Inflammatory macrophage treated with lipopolysaccharide for 4 hours (primary cell): ENCODE data around the gene MEGF9.
"Not testable (repeated sequence)": the region's sequence is repeated elsewhere in the genome, so short reads cannot be mapped to it uniquely, and the experiment has no call there.

Experiments used
- DNase-seq: peaks from one replicate; pipeline ENCODE4 v3.0.0-alpha.2; 2020

MEGF9 gene

DNA sequence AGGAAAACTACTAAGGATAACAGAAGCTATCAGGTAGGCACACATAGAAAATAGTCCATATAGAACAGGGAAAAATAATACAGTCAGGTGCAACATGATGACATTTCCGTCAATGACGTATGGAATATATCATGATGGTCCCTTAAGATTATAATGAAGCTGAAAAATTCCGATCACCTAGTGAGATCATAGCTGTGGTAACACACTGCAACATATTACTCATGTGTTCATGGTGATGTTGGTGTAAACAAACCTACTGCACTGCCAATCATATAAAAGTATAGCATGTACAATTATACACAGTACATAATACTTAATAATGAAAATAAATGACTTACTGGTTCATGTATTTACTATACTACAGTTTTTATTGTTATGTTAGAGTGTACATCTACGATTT, 60.0 kb downstream of the MEGF9 start:
- DNase-seq, result peak; percentile 19

DNA sequence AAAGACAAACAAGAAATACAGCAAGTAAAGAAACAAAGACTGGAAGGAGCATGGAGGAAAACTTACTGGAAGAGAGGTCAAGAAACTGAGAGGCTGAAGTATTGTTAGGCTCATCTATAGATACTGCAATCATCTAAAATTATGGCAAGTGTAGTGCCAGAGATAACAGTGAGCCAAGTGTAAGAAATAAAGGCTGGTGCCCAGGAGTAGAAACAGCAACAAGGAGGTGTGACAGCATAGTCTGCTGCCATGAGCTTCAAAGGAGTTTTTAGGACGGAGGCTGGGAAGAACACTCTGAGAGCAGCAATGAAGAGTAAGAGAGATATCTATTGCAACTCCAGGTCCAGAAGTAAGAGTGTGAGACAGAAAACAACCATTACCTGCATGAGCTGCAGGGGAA, 60.5 kb downstream of the MEGF9 start:
- no peak for DNase-seq

DNA sequence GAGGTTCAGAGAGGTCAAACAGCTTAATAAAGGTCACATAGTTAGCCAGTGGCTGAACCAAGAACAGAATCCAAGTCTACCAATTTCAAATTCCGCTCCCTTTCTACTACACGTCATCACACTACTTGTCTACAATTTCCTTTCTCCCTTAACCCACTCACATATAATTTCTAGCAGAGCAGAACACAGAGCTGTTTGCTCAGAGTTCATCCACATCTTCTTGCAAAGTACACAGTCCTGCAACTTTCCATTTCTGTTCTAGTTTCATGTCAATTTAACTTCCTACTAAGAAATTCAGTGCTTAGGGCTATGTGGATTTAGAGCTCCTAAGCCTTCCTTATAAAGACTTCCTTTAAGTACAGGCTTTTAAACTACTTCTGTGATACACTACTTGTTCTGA, 61.3 kb downstream of the MEGF9 start:
- peak; percentile 71 for DNase-seq

DNA sequence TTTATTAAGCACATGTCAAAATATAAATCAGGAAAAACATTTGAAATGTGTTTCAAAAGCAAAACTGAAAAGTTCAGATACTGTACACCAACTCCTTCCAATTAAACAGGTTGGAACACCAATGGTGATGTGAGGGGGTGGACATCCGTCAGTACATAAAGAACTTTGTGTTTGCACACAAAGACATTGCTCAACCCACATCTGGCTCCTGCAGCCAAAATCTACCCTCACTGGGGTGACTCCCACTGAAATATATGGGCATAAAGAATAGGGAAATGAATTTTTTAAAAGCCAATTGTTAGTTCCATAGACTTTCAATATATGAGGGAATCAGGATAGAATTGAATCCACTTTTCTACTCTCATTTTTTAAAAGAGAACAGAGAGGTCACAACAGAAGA, 63.9 kb downstream of the MEGF9 start:
- DNase-seq, result peak; percentile 30

DNA sequence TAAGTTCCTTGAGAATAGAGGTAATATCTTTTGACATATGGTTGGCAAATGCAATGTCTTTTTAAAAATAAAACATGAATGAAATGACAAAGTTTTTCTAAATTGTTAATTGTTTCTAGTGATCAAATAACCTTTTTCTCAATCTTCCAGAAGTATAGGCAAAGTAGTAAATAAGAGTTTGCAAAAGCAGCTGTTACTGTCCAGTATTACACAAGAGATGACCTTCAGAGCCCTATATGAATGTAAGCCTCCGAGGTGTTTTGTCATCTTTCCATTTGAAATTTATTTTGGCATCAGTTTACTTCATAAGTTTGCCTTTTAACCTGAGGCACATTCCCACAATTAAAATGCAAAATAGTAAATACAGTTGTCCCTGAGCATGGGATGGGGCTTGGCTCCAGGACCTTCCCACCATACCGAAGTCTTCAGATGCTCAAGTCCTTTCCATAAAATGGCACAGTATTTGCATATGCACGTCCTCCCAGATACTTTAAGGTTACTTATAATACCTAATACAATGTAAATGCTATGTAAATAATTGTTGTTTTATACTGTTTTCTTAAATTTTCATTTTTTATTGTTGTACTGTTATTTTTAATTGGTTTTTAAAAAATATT, 65.6 kb downstream of the MEGF9 start:
- DNase-seq, result no peak

DNA sequence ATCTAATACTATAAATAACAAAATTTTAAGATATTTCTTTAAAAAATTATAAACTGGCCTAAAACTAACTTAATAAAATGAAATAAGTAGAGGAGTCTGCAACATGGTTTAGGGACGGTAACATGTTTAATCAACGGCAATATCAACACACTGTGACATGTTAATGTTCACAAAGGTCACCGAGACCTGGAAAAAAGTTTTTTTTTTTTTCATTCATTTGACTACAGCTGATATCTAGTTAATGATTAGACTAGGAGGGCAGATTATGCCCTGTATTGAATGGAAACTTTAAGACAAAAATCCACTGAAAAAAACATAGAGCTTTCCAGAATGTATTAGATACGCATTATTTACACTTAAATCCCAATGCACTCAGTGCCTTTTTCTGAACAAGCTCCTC, 67.3 kb downstream of the MEGF9 start:
- no peak for DNase-seq

DNA sequence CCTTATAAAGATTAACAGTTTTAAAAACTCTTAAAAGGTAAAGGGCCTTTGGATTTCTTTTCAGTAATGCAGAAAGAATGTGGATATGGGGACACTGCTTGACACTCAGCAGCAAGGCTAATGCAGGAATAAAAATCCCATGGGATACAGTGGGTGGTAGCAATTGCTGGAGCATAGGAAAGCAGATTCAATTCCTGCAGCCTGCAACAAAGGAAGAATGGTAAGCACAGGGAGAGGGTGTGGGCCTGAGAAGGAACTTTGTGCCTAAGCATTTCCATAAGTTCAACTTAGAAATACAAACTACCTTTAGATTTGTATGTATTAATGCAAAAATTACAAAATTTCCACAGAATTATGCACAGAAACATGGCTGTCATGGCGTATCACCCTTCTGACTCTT, 68.5 kb downstream of the MEGF9 start:
- no peak for DNase-seq

DNA sequence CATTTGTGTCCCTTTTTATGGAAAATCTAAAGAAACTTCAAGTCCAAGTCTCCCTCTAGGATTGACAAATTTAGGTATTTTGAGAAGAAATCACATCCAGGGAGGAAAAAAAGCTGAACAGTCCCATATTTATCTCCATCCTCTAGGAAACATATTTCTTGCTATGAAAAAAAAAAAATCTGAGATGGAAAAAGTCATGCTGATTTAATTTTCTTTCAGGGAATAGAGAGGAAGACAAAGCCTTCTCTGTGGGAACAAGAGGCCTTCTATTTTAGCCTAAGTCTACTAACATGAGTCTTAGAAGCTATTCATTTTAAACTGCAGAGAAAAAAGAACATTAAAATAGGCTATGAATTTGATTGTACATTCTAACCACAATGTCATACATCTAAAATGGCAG, 71.2 kb downstream of the MEGF9 start:
- no peak for DNase-seq

DNA sequence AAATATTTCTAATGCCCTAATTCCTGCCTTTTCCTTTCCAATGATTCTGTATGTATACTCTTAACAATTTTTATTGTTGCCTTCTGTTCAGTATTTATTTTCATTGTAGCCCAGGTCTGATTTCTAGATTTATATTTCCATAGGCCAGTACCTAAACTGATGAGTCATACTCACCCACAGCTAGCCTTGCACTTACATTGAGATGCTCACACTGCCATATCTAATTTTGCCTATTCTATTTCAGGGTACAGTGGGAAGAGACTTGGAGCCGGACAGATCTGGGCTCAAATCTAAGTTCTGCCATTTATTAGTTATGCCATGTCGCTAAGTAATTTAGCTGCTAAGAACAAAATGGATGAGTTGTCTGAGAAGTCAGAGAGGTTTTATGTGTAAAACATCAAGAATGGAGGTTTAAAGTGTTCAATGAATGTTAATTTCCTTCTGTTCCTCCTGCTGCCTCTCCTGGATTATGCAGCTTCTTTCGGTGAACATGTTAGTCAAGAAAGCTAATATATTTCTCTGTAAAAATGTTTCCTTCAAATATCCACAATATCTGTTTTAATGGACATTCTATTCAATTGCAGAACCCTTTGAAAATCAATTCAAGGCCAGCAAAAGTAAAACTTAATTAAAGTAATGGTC, 72.0 kb downstream of the MEGF9 start:
- no peak for DNase-seq

DNA sequence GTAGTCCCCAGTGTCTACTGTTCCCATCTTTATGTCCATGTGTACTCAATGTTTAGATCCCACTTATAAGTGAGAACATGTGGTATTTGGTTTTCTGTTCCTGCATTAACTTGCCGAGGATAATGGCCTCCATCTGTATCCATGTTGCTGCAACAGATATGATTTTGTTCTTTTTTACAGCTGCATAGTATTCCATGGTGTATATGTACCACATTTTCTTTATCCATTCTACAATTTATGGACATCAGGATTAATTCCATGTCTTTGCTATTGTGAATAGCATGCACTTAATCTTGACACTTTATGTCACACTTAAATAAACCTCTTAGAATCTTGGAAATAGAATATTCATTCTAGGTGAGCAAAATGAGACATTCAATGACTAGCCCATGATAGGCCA, 73.4 kb downstream of the MEGF9 start:
- not testable (repeated sequence) for DNase-seq

DNA sequence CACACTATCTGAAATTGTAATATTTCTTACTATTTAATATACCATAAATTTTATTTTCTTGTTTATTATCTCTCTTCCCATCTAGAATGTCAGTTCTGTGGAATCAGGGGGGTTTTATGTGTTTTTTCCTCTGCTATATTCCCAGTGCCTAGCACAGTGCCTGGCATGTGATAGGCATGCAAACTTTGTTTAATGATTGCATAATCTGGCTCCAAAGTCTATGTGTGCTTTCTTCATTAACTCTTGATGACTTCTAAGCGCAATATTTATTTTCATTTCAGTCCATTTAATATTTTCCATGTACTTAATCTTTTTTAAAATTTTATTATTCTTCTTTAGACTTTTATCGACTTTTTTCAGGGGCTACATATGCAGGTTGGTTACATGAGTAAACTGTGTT, 73.9 kb downstream of the MEGF9 start:
- no peak for DNase-seq

DNA sequence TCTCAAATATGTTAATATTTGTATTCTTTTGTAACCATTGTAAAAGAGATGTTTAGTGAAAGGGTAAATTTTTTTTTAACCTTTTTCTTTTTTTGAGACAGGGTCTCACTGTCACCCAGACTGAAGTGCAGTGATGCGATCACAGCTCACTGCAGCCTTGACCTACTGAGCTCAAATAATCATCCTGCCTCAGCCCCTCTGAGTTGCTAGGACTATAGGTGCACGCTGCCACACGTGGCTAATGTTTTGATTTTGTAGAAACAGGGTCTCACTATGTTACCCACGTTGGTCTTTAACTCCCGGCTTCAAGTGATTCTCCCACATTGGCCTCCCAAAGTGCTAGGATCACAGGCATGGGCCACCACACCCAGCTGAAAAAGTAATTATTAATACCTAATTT, 76.4 kb downstream of the MEGF9 start:
- DNase-seq, result no peak

DNA sequence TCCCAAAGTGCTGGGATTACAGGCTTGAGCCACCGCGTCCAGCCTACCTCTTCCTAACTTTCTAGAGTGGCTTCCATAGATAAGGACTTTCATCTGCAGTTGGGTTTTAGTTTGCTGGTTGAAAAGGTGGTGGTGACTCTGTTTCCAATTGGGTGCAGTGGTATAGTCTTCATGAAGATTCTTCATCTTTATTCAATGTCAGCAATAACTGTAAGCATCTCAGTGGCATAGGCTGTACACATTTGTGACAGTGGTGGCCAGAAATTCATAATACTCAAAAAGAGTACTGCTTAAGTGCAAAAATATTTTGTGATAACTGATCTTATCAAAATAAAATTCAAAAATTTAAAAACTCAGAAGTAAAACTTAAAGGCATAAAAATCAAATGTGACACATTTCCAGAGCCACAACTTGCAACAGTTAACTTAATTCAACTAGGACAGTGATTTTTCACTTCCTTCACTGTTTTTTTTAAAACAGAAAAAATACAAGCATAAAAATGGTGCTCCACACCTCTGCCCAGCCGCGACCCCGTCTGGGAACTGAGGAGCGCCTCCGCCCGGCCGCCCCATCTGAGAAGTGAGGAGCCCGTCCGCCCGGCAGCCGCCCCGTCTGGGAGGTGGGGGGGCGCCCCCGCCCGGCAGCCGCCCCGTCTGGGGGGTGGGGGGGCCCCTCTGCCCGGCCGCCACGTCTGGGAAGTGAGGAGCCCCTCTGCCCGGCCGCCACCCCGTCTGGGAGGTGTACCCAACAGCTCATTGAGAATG, 77.9 kb downstream of the MEGF9 start:
- DNase-seq, result no peak

DNA sequence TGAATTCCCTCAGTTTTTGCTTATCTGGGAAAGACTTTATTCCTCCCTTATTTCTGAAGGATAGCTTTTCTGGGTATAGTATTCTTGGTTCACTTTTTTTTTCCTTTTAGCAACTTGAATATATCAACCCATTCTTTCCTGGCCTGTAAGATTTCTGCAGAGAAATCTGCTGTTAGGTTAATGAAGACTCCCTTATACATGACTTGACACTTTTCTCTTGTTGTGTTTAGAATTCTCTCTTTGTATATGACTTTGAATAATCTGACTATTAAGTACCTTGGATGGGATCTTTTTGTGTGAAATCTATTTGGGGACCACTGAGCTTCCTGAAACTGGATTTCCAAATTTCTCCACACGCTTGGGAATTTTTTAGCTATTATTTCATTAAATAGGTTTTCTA, 79.3 kb downstream of the MEGF9 start:
- DNase-seq, result no peak

DNA sequence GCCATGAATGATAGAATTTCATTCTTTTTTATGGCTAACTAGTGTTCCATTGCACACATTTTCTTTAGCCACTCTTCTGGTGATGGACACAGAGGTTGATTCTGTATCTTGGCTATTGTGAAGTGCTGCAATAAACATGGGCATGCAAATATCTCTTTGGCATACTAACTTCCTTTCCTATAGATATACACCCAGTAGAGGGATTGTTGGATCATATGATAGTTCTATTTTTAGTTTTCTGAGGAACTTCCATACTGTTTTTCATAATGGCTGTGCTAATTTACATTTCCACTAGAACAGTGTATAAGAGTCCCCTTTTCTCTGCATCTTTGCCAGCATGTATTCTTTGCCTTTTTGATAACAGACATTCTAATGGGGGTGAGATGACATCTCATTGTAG, 83.9 kb downstream of the MEGF9 start:
- DNase-seq, result peak; percentile 56

DNA sequence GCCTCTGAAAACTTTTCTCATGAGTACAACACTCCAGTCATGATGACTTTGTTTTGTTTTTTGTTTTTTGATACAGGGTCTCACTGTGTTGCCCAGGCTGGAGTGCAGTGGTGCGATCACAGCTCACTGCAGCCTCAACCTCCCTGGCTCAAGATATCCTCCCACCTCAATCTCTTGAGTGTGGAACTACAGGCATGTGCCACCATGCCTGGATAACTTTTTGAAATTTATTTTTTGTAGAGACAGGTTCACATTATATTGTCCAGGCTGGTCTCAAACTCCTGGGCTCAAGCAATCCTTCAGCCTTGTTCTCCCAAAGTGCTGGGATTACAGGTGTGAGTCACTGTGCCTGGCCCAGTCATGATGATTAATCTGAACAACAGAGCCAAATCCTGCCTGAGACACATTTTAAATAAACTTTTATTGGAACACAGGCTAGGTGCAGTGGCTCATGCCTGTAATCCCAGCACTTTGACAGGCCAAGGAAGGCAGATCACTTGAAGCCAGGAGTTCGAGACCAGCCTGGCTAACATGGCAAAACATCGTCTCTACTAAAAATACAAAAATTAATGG, 85.3 kb downstream of the MEGF9 start:
- not testable (repeated sequence) for DNase-seq

DNA sequence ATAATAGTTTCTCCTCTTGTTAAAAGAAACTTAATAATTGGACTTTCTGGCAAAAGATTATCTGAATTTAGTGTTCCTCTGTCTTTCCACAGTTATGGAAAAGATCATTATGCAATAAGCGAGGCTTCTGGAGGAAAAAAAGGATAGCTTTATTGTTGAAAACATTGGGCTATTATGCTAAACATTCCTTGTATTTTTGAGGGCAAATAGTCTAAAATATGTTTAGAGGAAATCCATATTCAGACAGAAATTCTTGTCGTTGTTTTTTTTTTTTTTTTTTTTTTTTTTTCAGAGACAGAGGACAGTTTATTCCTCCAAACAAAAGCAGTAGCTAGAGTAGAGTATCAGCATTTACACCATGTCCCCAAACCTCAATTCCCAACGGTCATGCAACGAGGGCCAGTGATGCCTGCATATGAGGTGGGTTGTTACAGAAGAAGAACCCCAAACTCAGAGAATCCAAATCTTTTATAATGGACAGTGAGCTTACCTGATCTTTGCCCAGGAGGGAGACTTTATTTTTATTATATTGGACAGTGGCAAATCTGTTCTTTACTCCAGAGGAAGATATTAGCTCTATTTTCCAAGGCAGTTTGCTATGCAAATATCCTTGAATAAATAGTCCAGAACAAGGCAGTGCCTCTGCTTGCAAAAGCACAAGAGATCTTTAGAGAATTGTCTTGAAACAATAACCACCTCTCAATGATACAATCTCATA, 85.9 kb downstream of the MEGF9 start:
- DNase-seq, result no peak

DNA sequence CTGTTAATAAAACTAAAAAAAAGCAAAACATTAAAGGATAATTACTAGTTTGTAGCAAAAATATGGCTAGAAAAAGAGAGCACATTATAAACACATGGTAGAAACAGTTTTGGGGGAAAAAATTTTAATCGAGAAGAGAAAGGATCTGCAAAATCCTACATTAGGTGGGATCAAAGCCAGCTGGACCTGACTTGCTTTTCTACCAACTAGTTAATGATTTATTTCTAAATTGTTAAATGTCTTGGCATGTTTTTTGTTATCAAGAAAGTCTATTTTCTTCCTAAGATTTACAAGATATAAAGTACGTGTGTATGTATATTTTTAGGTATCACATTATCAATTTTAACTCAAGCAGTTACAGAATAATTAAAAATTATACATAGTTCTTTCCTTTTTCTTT, 87.2 kb downstream of the MEGF9 start:
- DNase-seq, result no peak

DNA sequence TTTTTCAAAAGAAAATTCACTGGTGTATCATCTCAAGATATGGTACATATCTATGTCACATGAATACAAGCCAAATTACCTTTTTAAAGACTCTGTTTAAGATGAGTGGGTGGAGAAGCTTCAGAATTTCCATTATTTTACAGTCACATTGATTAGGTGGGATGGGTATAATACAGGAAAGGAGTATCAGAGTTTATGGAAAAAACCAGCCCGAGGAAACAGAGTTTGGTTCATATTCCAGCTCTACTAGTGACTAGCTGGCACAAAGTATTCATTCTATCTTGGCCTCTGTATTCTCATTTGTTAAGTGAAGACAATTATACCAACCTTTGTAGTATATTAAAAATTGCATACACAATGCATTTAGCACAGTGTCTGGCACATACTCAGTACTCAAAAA, 87.8 kb downstream of the MEGF9 start:
- DNase-seq, result no peak

DNA sequence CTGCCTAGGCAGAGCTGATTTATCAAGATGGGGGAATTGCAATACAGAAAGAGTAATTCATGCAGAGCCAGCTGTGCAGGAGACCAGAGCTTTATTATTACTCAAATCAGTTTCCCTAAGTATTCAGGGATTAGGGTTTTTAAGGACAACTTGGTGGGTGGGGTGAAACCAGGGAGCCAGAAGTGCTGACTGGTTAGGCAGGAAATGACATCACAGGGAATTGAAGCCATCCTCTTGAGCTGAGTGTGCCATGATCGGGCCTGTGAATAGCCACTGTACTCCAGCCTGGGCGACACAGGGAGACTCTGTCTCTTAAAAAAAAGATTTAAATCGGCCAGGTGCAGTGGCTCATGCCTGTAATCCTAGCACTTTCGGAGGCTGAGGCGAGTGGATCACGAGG, 89.0 kb downstream of the MEGF9 start:
- peak; percentile 20 for DNase-seq

DNA sequence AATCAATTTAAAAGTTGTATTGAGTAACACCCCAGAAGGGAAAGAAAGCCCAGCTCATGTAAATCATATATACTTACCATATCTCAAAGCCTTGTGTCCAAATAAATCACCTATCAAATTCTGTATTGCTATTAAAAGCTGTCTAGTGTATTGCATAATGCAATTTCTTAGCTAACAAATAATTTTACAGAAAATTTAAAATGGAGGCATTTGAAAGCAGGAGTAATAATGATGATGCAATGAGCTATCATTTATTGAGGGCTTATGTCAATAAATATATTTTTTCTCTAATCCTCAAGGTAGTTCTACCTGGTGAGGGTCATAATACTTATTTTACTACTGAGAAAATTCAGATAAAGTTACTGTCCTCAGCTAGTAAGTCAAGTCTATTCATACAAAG, 91.5 kb downstream of the MEGF9 start:
- no peak for DNase-seq

DNA sequence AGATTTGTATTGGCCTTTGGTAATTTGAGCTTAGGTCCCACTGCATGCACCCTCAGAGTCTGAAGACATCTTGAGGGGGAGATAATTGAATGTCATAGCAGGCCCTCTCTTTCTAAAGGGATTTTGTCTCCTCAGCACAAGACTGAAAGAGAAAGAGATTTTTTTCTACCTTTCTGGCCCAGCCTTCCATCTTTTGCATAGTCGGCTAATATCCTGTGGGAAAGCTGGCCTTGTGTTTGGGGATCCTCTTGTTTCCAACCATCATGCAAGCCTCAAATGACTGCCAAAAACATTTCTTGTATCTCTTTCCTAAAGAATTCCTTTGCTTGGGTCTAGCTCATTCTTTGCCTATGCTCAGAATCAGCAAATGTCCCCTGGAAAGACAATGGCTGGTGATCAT, 92.3 kb downstream of the MEGF9 start:
- no peak for DNase-seq
